HUES6 (cell line): ENCODE measurements around the gene EIF4A3.

Source experiments
- H3K27ac ChIP-seq: 2 replicates; pipeline ENCODE4 v1.7.0; 2013; ENCODE audit warnings: low read depth, mild to moderate bottlenecking, low read length, inconsistent platforms
- H3K27me3 ChIP-seq: 2 replicates; pipeline ENCODE4 v1.6.1; 2013; ENCODE audit warnings: low read length; ENCODE audit not compliant: control insufficient read depth, insufficient read depth
- H3K36me3 ChIP-seq: 2 replicates; pipeline ENCODE4 v1.6.1; 2013; ENCODE audit warnings: low read length; ENCODE audit not compliant: control insufficient read depth, insufficient read depth
- H3K4me1 ChIP-seq: 2 replicates; pipeline ENCODE4 v1.6.1; 2013; ENCODE audit warnings: low read length; ENCODE audit not compliant: control insufficient read depth, insufficient read depth
- H3K4me3 ChIP-seq: 2 replicates; pipeline ENCODE4 v1.5.1; 2013; ENCODE audit warnings: low read depth, low read length
- H3K9ac ChIP-seq: one replicate; pipeline ENCODE4 v1.6.1; 2013; ENCODE audit warnings: mild to moderate bottlenecking, low read length
- H3K9me3 ChIP-seq: 2 replicates; pipeline ENCODE4 v1.6.1; 2013; ENCODE audit warnings: low read depth, low read length; ENCODE audit not compliant: control insufficient read depth, insufficient read depth

EIF4A3 gene

GRCh38 chr17:80147035-80147822 is at the start of gene EIF4A3:
TSS of gene EIF4A3 (minus strand) at chr17:80147128. CDS start at chr17:80146961, 167 bp downstream.
- Histone ChIP-seq H3K27ac (peak within 1 kb of the TSS; percentile 86), H3K36me3 (peaks cover 30% of the 10 kb centered on the region), H3K9me3 (no peaks in the 10 kb centered on the region), H3K27me3 (no peaks in the 10 kb centered on the region), H3K4me3 (peak within 1 kb of the TSS; percentile 95), H3K9ac (peak within 1 kb of the TSS; percentile 98), H3K4me1 (peaks cover 20% of the 10 kb centered on the region)

- Histone ChIP-seq H3K9ac (no peak overlapping the region), H3K36me3 (no peaks in the 10 kb centered on the region), H3K9me3 (peaks cover 2% of the 10 kb centered on the region; the same call in 1 of the 2 replicates), H3K27ac (no peak overlapping the region), H3K27me3 (no peaks in the 10 kb centered on the region), H3K4me1 (0 out of 2 replicates have a peak, but pooled peaks cover 12% of the 10 kb centered on the region), H3K4me3 (no peak overlapping the region)
These were observed 49.7 kb upstream of the EIF4A3 start for GRCh38 chr17:80196652-80197051.

- Histone ChIP-seq H3K9ac (no peak overlapping the region), H3K27me3 (no peaks in the 10 kb centered on the region), H3K4me1 (0 out of 2 replicates have a peak, but pooled peaks cover 12% of the 10 kb centered on the region), H3K9me3 (peaks cover 2% of the 10 kb centered on the region; the same call in 1 of the 2 replicates), H3K27ac (no peak overlapping the region), H3K36me3 (no peaks in the 10 kb centered on the region), H3K4me3 (no peak overlapping the region)
These were observed 49.0 kb upstream of the EIF4A3 start for GRCh38 chr17:80195671-80196529.

GRCh38 chr17:80195141-80195540 is 48.2 kb upstream of the EIF4A3 start:
- Histone ChIP-seq H3K4me1 (0 out of 2 replicates have a peak, but pooled peaks cover 12% of the 10 kb centered on the region), H3K9me3 (no peaks in the 10 kb centered on the region), H3K36me3 (no peaks in the 10 kb centered on the region), H3K9ac (no peak overlapping the region), H3K4me3 (no peak overlapping the region), H3K27me3 (no peaks in the 10 kb centered on the region), H3K27ac (no peak overlapping the region)

- no peaks in the 10 kb centered on the region for H3K36me3 ChIP-seq
- no peak overlapping the region for H3K4me3 ChIP-seq
- no peak overlapping the region for H3K27ac ChIP-seq
- H3K27me3 ChIP-seq, result no peaks in the 10 kb centered on the region
- H3K4me1 ChIP-seq, result no peaks in the 10 kb centered on the region; the same call in 1 of the 2 replicates
- H3K9ac ChIP-seq, result no peak overlapping the region
- no peaks in the 10 kb centered on the region for H3K9me3 ChIP-seq
These were observed 45.1 kb upstream of the EIF4A3 start for GRCh38 chr17:80191865-80192661.

- no peaks in the 10 kb centered on the region; the same call in 1 of the 2 replicates for H3K4me1 ChIP-seq
- H3K9me3 ChIP-seq, result no peaks in the 10 kb centered on the region
- no peak overlapping the region for H3K27ac ChIP-seq
- H3K27me3 ChIP-seq, result no peaks in the 10 kb centered on the region
- no peak overlapping the region for H3K9ac ChIP-seq
- H3K4me3 ChIP-seq, result no peak overlapping the region
- H3K36me3 ChIP-seq, result no peaks in the 10 kb centered on the region
These were observed 44.3 kb upstream of the EIF4A3 start for GRCh38 chr17:80191192-80191591.

- no peaks in the 10 kb centered on the region for H3K9me3 ChIP-seq
- no peak overlapping the region for H3K4me3 ChIP-seq
- no peaks in the 10 kb centered on the region for H3K27me3 ChIP-seq
- no peak overlapping the region for H3K27ac ChIP-seq
- no peaks in the 10 kb centered on the region for H3K36me3 ChIP-seq
- no peaks in the 10 kb centered on the region; the same call in 1 of the 2 replicates for H3K4me1 ChIP-seq
- no peak overlapping the region for H3K9ac ChIP-seq
These were observed 43.8 kb upstream of the EIF4A3 start for GRCh38 chr17:80190716-80191115.

- Histone ChIP-seq H3K36me3 (no peaks in the 10 kb centered on the region), H3K27ac (no peak overlapping the region), H3K4me3 (no peak overlapping the region), H3K4me1 (no peaks in the 10 kb centered on the region; the same call in 1 of the 2 replicates), H3K27me3 (no peaks in the 10 kb centered on the region), H3K9me3 (no peaks in the 10 kb centered on the region), H3K9ac (no peak overlapping the region)
These were observed 42.7 kb upstream of the EIF4A3 start for GRCh38 chr17:80189611-80190010.

- no peak overlapping the region for H3K27ac ChIP-seq
- H3K36me3 ChIP-seq, result no peaks in the 10 kb centered on the region
- H3K27me3 ChIP-seq, result no peaks in the 10 kb centered on the region
- no peak overlapping the region for H3K4me3 ChIP-seq
- no peaks in the 10 kb centered on the region; the same call in 1 of the 2 replicates for H3K4me1 ChIP-seq
- no peak overlapping the region for H3K9ac ChIP-seq
- H3K9me3 ChIP-seq, result no peaks in the 10 kb centered on the region
These were observed 40.6 kb upstream of the EIF4A3 start for GRCh38 chr17:80187515-80187941.

- Histone ChIP-seq H3K9me3 (no peaks in the 10 kb centered on the region), H3K27me3 (no peaks in the 10 kb centered on the region), H3K4me3 (no peak overlapping the region), H3K36me3 (no peaks in the 10 kb centered on the region), H3K9ac (no peak overlapping the region), H3K27ac (no peak overlapping the region), H3K4me1 (no peaks in the 10 kb centered on the region; the same call in 1 of the 2 replicates)
These were observed 40.2 kb upstream of the EIF4A3 start for GRCh38 chr17:80187090-80187489.
